SIG-M5 treated with dmso at 0.1 percent for 504 hours (cell line): ENCODE measurements around the gene MATK.
"Not testable (repeated sequence)": the region's sequence is repeated elsewhere in the genome, so short reads cannot be mapped to it uniquely, and the experiment has no call there.

Source experiments
- DNase-seq: peaks from one replicate; lab custom pipeline; 2025; ENCODE audit not compliant: unreplicated experiment; lab: John Stamatoyannopoulos, UW

Gene MATK

GRCh38 chr19:3816566-3817218 is 30.5 kb upstream of the MATK start:
- DNase-seq = no peak

GRCh38 chr19:3816148-3816547 is 30.0 kb upstream of the MATK start:
- DNase-seq = not testable (repeated sequence)

- no peak for DNase-seq
Observed at GRCh38 chr19:3814648-3815047, 28.5 kb upstream of the MATK start.

GRCh38 chr19:3813473-3814392 is 27.6 kb upstream of the MATK start:
- no peak for DNase-seq

- DNase-seq = no peak
Observed at GRCh38 chr19:3810708-3811355, 24.7 kb upstream of the MATK start.

GRCh38 chr19:3809881-3810707 is 23.9 kb upstream of the MATK start:
- no peak for DNase-seq

GRCh38 chr19:3808420-3809143 is 22.4 kb upstream of the MATK start:
- no peak for DNase-seq

- DNase-seq = no peak
Observed at GRCh38 chr19:3807574-3808354, 21.6 kb upstream of the MATK start.

GRCh38 chr19:3807131-3807480 is 20.9 kb upstream of the MATK start:
- DNase-seq = no peak

- DNase-seq = no peak
Observed at GRCh38 chr19:3805859-3806258, 19.7 kb upstream of the MATK start.

GRCh38 chr19:3804429-3804828 is 18.2 kb upstream of the MATK start:
- no peak for DNase-seq

- DNase-seq = no peak
Observed at GRCh38 chr19:3803986-3804385, 17.8 kb upstream of the MATK start.

- no peak for DNase-seq
Observed at GRCh38 chr19:3803114-3803888, 17.1 kb upstream of the MATK start.

GRCh38 chr19:3801412-3802096 is 15.4 kb upstream of the MATK start:
- DNase-seq = no peak

- no peak for DNase-seq
Observed at GRCh38 chr19:3800996-3801395, 14.8 kb upstream of the MATK start.

GRCh38 chr19:3798137-3798536 is 12.0 kb upstream of the MATK start:
- DNase-seq = no peak

- no peak for DNase-seq
Observed at GRCh38 chr19:3796358-3796757, 10.2 kb upstream of the MATK start.

- no peak for DNase-seq
Observed at GRCh38 chr19:3793799-3794198, 7.6 kb upstream of the MATK start.
